HTR-8/SVneo (cell line): ENCODE measurements around the gene CXCL12.

ENCODE experiments used
- DNase-seq: peaks from one replicate; pipeline ENCODE4 v3.0.0; 2011; ENCODE audit warnings: low spot score, mixed read lengths; ENCODE audit not compliant: insufficient read length
- FAIRE-seq: peaks from 2 replicates; lab custom pipeline; 2011; peaks lifted over from hg19 to GRCh38; lab: Jason Lieb, UNC

The CXCL12 gene

DNA sequence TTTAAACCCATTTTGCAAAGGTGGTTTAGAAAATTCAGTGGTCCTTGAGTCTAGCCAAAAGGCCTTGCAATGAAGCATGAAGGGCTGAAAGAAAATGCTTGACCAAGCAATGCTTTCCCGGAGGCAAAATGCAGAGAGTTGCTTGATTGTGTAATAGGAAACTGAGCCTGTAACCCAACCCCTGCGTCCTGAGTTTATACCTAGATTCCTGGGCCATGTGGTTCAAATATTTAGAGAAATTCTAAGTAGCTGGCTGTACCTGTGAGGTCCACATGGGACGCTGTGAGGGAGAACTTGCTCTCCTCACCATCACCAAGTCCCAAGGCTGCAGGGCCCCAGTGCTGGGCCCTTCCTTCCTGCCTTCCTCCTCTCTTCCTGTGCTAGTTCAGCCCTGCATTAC is 45.7 kb downstream of the CXCL12 start:
- FAIRE-seq (no peak), DNase-seq (peak; percentile 26)

DNA sequence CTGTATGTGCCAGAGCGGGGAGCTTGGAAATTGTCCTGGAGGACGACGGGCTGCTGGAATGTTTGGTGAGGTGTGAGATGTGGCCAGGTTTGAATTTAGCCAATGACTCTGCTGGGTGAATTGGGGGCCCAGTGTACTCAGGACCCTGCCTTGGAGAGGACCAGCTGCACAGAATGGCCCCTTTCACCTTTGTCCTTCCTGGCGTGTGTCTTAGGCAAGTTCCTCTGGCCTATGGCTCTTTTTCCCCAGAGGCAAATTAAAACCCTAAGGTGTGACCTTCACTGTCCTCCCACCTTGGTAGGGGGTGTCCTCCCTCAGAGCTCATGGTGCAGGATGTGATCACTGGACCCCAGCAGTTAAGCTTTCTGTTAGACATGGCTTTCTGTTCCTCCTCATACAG is 47.8 kb downstream of the CXCL12 start:
- FAIRE-seq (no peak), DNase-seq (no peak)

DNA sequence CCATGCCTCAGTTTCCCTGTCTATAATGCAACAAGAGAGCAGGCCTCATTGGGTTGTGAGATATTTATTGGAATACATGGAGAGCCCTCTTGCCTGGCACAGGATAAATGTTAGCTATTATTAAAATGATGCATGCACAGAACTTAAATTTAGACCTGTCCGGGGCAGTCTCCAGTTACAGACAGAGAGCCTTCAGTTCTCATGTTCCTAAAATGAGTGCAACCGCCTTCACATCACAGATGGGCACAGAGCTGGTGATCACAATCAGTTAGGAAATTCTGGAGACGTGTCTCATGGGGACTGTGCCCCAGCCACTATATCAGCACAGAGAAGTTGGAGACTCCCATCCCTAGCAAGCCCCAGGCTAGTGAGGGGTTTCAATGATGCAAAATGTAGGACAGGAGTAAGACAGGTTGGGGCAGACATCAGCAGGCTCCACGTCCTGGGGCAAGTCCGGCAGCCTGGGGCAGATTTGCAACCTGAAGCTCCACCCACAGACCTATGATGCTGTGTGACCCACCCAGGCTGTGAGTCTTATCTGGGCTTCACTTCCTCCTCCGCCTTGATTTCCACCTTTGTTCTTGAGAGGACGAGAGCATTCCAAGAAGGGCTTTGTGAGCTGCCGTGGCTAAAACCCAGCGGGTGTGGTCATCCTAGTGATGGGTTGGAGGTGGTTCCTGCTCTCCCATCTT is 49.4 kb downstream of the CXCL12 start:
- FAIRE-seq, result no peak
- no peak for DNase-seq

GRCh38 chr10:44334621-44335184 is 50.2 kb downstream of the CXCL12 start:
- DNase-seq (peak; percentile 40), FAIRE-seq (no peak)

GRCh38 chr10:44334091-44334490 is 50.8 kb downstream of the CXCL12 start:
- no peak for DNase-seq
- no peak for FAIRE-seq

- FAIRE-seq (no peak), DNase-seq (no peak)
Measured at GRCh38 chr10:44333511-44333910, 51.4 kb downstream of the CXCL12 start.

- DNase-seq (no peak), FAIRE-seq (no peak)
Measured at GRCh38 chr10:44332465-44332864, 52.4 kb downstream of the CXCL12 start.

DNA sequence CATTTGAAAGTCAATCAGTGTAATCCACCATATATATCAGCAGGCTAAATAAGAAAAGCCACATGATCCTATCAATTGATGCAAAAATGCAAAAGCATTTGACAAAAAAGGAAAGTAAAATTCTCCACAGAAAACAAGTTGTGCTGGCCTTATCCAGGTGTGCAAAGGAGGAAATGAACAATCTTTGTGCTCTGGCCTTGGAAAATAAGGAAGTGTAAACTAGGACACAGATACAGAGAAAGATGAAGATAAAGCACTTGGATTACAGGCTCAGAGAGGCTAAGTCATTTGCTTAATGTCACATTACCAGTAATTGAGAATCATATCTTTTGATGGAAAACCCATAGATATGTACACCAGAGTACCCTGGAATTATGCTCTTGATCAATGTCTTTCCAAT is 54.5 kb downstream of the CXCL12 start:
- no peak for FAIRE-seq

DNA sequence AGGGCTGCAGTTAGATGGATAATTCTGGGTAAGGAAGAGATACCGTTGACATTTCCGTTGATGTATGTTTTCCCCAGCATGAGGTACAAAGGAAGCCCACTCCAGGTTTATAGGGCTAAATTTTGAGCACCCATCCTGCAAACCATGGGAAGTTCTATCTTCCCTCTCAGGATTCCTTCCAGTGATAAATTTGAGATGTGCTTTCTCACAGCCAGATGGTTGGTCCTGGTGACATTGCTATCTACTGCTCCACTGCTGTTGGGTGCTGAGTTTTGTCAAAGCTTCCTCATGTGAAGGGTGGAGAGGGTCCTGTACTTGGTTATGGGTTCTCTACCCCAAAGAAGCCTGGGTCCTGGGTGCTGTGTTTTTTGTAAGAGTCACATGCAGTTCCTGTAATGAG is 57.4 kb downstream of the CXCL12 start:
- DNase-seq (no peak), FAIRE-seq (no peak)

More for the DNA sequence above, 54.5 kb downstream of the CXCL12 start:
- DNase-seq, result no peak
